Loucy (cell line): Measurements from ENCODE around the gene PCBP3.

ENCODE experiments used
- H2AFZ ChIP-seq: fragments of 200-600 bp; sonication (generic); 2 replicates; pipeline ENCODE4 v1.6.0; 2016; ENCODE audit warnings: antibody characterized with exemption, mild to moderate bottlenecking, low read length, moderate library complexity
- H3F3A ChIP-seq: fragments of 200-600 bp; 2 replicates; pipeline ENCODE4 v1.6.0; 2016; ENCODE audit warnings: antibody characterized with exemption, low read depth, mild to moderate bottlenecking
- H3K27me3 ChIP-seq: fragments of 200-600 bp; sonication (generic); 2 replicates; pipeline ENCODE4 v1.6.1; 2014; ENCODE audit warnings: low read length, mild to moderate bottlenecking; ENCODE audit not compliant: insufficient read depth, poor library complexity, severe bottlenecking
- H3K36me3 ChIP-seq: fragments of 200-600 bp; sonication (generic); 2 replicates; pipeline ENCODE4 v1.6.1; 2016; ENCODE audit warnings: low read length; ENCODE audit not compliant: insufficient read depth
- H3K4me1 ChIP-seq: fragments of 200-600 bp; sonication (generic); 2 replicates; pipeline ENCODE4 v1.5.1; 2014; ENCODE audit warnings: low read length, mild to moderate bottlenecking; ENCODE audit not compliant: insufficient read depth, poor library complexity, severe bottlenecking
- H3K4me2 ChIP-seq: fragments of 200-600 bp; sonication (generic); 2 replicates; pipeline ENCODE4 v1.6.0; 2014; ENCODE audit warnings: antibody characterized with exemption, low read length, low read depth, mild to moderate bottlenecking; ENCODE audit not compliant: poor library complexity, severe bottlenecking
- H3K4me3 ChIP-seq: fragments of 200-600 bp; sonication (generic); 2 replicates; pipeline ENCODE4 v1.5.1; 2014; ENCODE audit warnings: low read length, mild to moderate bottlenecking, mixed read lengths; ENCODE audit not compliant: poor library complexity, severe bottlenecking
- H3K79me2 ChIP-seq: fragments of 200-600 bp; sonication (generic); 2 replicates; pipeline ENCODE4 v1.6.1; 2014; ENCODE audit warnings: low read length; ENCODE audit not compliant: insufficient read depth
- H3K9ac ChIP-seq: fragments of 200-600 bp; sonication (generic); 2 replicates; pipeline ENCODE4 v1.6.0; 2014; ENCODE audit warnings: mild to moderate bottlenecking, low read depth, low read length, moderate library complexity; ENCODE audit not compliant: poor library complexity, severe bottlenecking
- H3K9me2 ChIP-seq: fragments of 200-600 bp; sonication (generic); replicated peaks from 2 replicates; pipeline ENCODE4 v1.6.1; 2016; ENCODE audit warnings: low read depth, low read length, mixed read lengths
- H3K9me3 ChIP-seq: fragments of 200-600 bp; sonication (generic); 2 replicates; pipeline ENCODE4 v1.6.1; 2014; ENCODE audit warnings: mild to moderate bottlenecking, antibody characterized with exemption, low read length, low read depth; ENCODE audit not compliant: insufficient read depth
- H4K20me1 ChIP-seq: fragments of 200-600 bp; sonication (generic); 2 replicates; pipeline ENCODE4 v1.6.0; 2014; ENCODE audit warnings: antibody characterized with exemption, low read length, mild to moderate bottlenecking; ENCODE audit not compliant: insufficient read depth, poor library complexity, severe bottlenecking
- EZH2phosphoT487 ChIP-seq: fragments of 200-600 bp; IDR thresholded peaks from 2 replicates; pipeline ENCODE4 v1.6.1; 2018; ENCODE audit warnings: antibody characterized with exemption, mild to moderate bottlenecking, moderate library complexity, borderline replicate concordance
- TF ChIP-seq, protein P1 (sequence below): fragments of 200-600 bp; sonication (generic); conservative IDR thresholded peaks from 2 replicates; pipeline ENCODE4 v1.5.1; 2014; ENCODE audit warnings: mild to moderate bottlenecking, antibody characterized with exemption, low read length

Gene PCBP3

DNA sequence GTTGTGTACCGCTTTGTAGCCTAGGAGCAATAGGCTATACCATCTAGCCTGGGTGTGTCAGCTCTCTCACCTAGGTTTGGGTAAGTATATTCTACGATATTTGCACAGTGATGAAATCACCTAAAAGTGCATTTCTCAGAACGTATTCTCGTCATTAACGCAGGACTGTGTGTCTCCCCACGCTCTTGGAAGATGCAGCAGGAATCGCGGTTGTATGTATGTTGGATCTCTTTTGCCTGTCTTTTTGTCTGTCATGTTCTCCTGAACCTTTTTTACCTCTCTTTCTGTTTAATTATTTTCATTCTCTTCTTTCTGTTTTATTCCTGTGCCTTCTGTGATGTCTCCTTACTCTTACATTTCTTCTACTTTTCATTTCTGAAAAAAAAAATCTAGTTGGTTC, 197.5 kb downstream of the PCBP3 start:
- H4K20me1 ChIP-seq = no peaks in the 10 kb centered on the region
- H3K4me3 ChIP-seq = no peak overlapping the region
- no peak for TF ChIP-seq EZH2phosphoT487
- TF ChIP-seq, protein P1, sequence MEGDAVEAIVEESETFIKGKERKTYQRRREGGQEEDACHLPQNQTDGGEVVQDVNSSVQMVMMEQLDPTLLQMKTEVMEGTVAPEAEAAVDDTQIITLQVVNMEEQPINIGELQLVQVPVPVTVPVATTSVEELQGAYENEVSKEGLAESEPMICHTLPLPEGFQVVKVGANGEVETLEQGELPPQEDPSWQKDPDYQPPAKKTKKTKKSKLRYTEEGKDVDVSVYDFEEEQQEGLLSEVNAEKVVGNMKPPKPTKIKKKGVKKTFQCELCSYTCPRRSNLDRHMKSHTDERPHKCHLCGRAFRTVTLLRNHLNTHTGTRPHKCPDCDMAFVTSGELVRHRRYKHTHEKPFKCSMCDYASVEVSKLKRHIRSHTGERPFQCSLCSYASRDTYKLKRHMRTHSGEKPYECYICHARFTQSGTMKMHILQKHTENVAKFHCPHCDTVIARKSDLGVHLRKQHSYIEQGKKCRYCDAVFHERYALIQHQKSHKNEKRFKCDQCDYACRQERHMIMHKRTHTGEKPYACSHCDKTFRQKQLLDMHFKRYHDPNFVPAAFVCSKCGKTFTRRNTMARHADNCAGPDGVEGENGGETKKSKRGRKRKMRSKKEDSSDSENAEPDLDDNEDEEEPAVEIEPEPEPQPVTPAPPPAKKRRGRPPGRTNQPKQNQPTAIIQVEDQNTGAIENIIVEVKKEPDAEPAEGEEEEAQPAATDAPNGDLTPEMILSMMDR = no peak
- no peaks in the 10 kb centered on the region for H3K27me3 ChIP-seq
- no peak overlapping the region for H3K4me2 ChIP-seq
- no peaks in the 10 kb centered on the region for H3K9me2 ChIP-seq
- peaks cover 38% of the 10 kb centered on the region for H3K4me1 ChIP-seq
- peaks cover 3% of the 10 kb centered on the region; the same call in 1 of the 2 replicates for H3F3A ChIP-seq
- H3K36me3 ChIP-seq = no peaks in the 10 kb centered on the region
- no peak overlapping the region for H3K9ac ChIP-seq
- H2AFZ ChIP-seq = no peak overlapping the region
- H3K79me2 ChIP-seq = no peaks in the 10 kb centered on the region
- H3K9me3 ChIP-seq = no peaks in the 10 kb centered on the region

DNA sequence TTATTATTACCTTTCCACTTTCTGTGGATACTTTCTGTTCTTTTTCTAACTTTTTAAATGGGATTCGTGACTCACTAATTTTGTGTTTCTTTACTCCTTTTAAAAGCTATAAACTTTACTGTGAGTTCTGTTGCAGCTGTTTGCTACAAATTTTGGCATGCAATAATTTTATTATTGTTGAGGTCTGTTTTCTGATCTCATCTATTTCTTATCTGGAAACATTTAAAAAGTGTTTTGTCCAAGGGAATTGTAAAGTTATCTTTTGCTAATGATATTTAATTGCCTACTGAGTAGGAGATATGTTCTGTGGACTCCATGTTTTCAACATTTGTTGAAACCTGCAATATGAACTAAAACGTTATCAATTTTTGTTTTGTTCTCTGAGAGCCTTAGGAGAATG, 199.9 kb downstream of the PCBP3 start:
- TF ChIP-seq, protein P1 = no peak
- no peak for TF ChIP-seq EZH2phosphoT487

DNA sequence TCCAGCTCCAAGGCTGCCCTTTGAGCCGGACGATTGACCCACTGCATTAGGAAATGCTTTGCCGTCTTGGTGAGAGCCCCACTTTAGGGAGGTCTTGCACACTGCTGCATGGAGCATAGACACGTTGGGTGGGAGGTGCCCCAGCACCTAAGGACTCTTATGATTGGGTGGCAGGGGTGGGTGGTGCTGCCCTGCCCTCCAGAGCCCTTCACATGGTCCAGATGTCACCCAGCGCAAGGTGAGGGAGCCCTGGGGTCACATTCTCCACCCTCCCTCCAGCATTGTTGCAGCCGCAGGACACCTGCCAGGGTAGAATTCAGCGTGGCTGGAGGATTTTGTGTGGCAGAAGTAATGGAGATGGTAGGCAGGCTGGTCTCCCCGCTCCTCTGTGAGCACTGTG, 200.7 kb downstream of the PCBP3 start:
- Histone ChIP-seq H3K36me3 (no peaks in the 10 kb centered on the region), H3K9me3 (no peaks in the 10 kb centered on the region), H3K4me2 (no peak overlapping the region), H3K4me1 (peaks cover 25% of the 10 kb centered on the region), H3K9me2 (no peaks in the 10 kb centered on the region), H3K4me3 (no peak overlapping the region), H3K27me3 (no peaks in the 10 kb centered on the region), H3F3A (peaks cover 1% of the 10 kb centered on the region; the same call in 1 of the 2 replicates), H4K20me1 (no peaks in the 10 kb centered on the region), H3K79me2 (no peaks in the 10 kb centered on the region), H2AFZ (no peak overlapping the region), H3K9ac (no peak overlapping the region)
- TF ChIP-seq, protein P1 = no peak
- TF ChIP-seq EZH2phosphoT487 = no peak

More for the DNA sequence above, 199.9 kb downstream of the PCBP3 start:
- Histone ChIP-seq H3K79me2 (no peaks in the 10 kb centered on the region), H2AFZ (no peak overlapping the region), H3K9me3 (no peaks in the 10 kb centered on the region), H3K4me3 (no peak overlapping the region), H3K36me3 (no peaks in the 10 kb centered on the region), H4K20me1 (no peaks in the 10 kb centered on the region), H3K4me1 (peaks cover 31% of the 10 kb centered on the region), H3K4me2 (no peak overlapping the region), H3K9me2 (no peaks in the 10 kb centered on the region), H3F3A (peaks cover 3% of the 10 kb centered on the region; the same call in 1 of the 2 replicates), H3K27me3 (no peaks in the 10 kb centered on the region), H3K9ac (no peak overlapping the region)
